Measurements from ENCODE around the gene ARL13B. TPM values are rescaled to one million over a fixed set of nuclear protein-coding genes. Genes with fewer than 3 reads are reported as not detected.

Gene ARL13B
- 7.6 and 7.7 TPM in 2 replicates for total RNA-seq (2022)
- percentile 53 among the genes with signal in this experiment for Bru-seq, nascent RNA
- BruChase-seq, experiment 1, labeled RNA remaining after a 2-hour chase, result percentile 61 among the genes with signal in this experiment
- BruChase-seq, experiment 2, labeled RNA remaining after a 6-hour chase, result percentile 58 among the genes with signal in this experiment
- long read RNA-seq, partial matches to known transcripts, result 0 of 9 reads
- long read RNA-seq, other reads (novel, unspliced or antisense), result 5 of 9 reads

DNA sequence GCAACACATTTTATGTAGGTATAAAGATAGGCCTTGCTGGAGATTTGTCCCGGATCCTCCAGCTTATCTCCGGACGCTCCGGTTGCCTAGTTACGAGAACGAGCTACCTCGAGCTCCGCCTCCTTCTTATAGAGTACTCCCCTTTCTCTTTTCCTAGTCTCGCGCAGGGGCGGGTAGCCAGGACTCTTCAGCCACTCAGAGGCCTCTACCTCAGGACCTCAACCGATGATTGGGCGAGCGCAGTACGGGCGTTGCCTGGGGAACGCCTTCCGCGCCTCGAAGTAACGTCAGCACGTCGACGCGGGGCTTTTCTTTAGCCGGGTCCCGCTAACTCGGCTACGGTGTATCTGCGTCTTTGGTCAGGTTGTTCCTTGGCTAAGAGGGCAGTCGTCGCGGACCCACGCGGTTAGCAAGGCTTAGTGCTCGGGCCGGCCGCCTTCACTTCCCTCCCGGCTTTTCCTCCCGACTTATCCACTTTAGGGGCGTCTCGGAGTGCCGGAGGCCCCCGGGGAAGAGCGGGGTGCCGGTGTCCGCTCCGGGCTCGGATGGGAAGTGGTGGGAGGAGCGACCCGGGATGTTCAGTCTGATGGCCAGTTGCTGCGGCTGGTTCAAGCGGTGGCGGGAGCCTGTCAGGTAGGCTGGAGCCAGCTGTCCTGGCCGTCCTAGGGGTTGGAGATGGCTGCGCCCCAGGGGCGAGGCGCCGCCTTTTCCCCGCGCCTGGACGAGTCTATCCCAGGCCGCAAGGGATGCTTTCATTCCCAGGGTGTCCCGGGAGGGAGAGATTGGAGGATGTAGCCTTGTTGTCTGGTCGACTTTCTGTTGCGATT is at the start of gene ARL13B:
ARL13B (plus strand) TSS at position 306 of the 827 bp plus-strand sequence; CDS start at position 575, 269 bp downstream.
- peak within 1 kb of the TSS; percentile 68 for H3K4me3 ChIP-seq (ENCODE audit: low read depth, low read length)
- CTCF ChIA-PET, result interaction anchor here (1.2 kb wide), 1 partner anchor 89 kb away, joined by 3 read pairs; no protein-coding TSS in a partner anchor
- TF ChIP-seq, protein P1, sequence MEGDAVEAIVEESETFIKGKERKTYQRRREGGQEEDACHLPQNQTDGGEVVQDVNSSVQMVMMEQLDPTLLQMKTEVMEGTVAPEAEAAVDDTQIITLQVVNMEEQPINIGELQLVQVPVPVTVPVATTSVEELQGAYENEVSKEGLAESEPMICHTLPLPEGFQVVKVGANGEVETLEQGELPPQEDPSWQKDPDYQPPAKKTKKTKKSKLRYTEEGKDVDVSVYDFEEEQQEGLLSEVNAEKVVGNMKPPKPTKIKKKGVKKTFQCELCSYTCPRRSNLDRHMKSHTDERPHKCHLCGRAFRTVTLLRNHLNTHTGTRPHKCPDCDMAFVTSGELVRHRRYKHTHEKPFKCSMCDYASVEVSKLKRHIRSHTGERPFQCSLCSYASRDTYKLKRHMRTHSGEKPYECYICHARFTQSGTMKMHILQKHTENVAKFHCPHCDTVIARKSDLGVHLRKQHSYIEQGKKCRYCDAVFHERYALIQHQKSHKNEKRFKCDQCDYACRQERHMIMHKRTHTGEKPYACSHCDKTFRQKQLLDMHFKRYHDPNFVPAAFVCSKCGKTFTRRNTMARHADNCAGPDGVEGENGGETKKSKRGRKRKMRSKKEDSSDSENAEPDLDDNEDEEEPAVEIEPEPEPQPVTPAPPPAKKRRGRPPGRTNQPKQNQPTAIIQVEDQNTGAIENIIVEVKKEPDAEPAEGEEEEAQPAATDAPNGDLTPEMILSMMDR (IDR thresholded peaks at IDR 0.05; ENCODE audit: insufficient read depth in 1 of 2, low read depth in 1 of 2, low read length in 1 of 2, severe bottlenecking in 1 of 2, unreplicated experiment in 1 of 2), result no peak
- peak; percentile 96 to 97 for DNase-seq
- POLR2A ChIA-PET, result interaction anchor here (0.6 to 1.0 kb wide), 2 partner anchors 11 to 83 kb away, joined by 3 to 8 read pairs; partner anchors contain the start of genes DHFR2 and NSUN3
- intact Hi-C loops (cut with micrococcal nuclease; ENCODE audit: unreplicated experiment), result loop anchor here (10.0 kb wide), 1 partner anchor 75 kb away; no protein-coding TSS in a partner anchor
- Mint-ChIP-seq H3K27ac (ENCODE audit: unreplicated experiment) (peak within 1 kb of the TSS; percentile 17), H3K9me3 (ENCODE audit: unreplicated experiment) (no peaks in the 10 kb centered on the region), H3K4me1 (ENCODE audit: low read depth, unreplicated experiment) (peaks cover 6% of the 10 kb centered on the region), H3K36me3 (ENCODE audit: insufficient read depth, unreplicated experiment) (peaks cover 7% of the 10 kb centered on the region), H3K4me3 (ENCODE audit: unreplicated experiment) (peak within 1 kb of the TSS; percentile 77), H3K27me3 (ENCODE audit: insufficient read depth, unreplicated experiment) (no peaks in the 10 kb centered on the region)
- TSS peak; percentile 52 for BruUV-seq (replicated peaks)
- no peaks in the 10 kb centered on the region for H3K27me3 ChIP-seq (replicated peaks; ENCODE audit: control insufficient read depth, insufficient read depth, low read length)
- H3K9me3 ChIP-seq, result no peaks in the 10 kb centered on the region
- no peaks in the 10 kb centered on the region for H3K36me3 ChIP-seq (ENCODE audit: control insufficient read depth, insufficient read depth, low read length)
- no peaks in the 10 kb centered on the region for H3K4me1 ChIP-seq

DNA sequence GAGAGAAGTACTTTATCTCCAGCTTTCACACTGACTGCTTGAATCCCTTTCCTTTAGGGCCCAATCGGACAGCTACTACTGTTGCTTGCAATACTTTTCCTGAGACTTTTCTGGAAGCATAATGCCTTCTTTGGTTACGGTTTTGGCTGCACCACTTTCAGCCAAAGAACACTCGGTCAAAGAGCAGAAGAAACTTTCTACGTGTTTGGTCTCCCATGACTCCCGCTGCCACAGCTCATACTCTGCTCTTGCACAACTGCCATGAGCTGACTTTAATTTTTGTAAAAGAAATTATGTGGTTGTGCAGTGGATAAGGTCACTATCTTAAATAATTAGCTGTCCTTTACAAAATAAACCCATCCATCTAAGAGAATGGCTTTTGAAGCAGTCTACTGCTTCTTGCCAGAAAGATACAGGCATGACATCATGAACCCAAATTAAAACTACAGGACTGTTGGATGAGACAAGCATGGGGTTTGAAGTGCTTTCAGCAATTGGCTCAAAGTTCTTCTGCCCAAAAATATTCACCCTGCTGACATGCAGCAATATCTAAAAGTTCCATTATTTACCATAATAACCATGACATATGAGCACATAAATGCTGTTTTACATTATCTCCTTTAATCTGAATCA is 48.2 kb upstream of the ARL13B start:
- Histone ChIP-seq H3K9me3 (no peaks in the 10 kb centered on the region), H3K4me1 (no peaks in the 10 kb centered on the region), H3K27me3 (replicated peaks; ENCODE audit: control insufficient read depth, insufficient read depth, low read length) (no peaks in the 10 kb centered on the region), H3K36me3 (ENCODE audit: control insufficient read depth, insufficient read depth, low read length) (no peaks in the 10 kb centered on the region), H3K4me3 (ENCODE audit: low read depth, low read length) (no peak overlapping the region)
- ChIA-PET CTCF (no interaction called here), POLR2A (no interaction called here)
- no peak overlapping the region for H3K4me3 Mint-ChIP-seq (ENCODE audit: unreplicated experiment)
- TF ChIP-seq, protein P1 (IDR thresholded peaks at IDR 0.05; ENCODE audit: insufficient read depth in 1 of 2, low read depth in 1 of 2, low read length in 1 of 2, severe bottlenecking in 1 of 2, unreplicated experiment in 1 of 2), result no peak
- BruUV-seq (replicated peaks), result no TSS peak
- no peaks in the 10 kb centered on the region for H3K27me3 Mint-ChIP-seq (ENCODE audit: insufficient read depth, unreplicated experiment)
- intact Hi-C loops (cut with micrococcal nuclease; ENCODE audit: unreplicated experiment), result no loop called here
- DNase-seq, result no peak
- no peaks in the 10 kb centered on the region for H3K36me3 Mint-ChIP-seq (ENCODE audit: insufficient read depth, unreplicated experiment)
- H3K9me3 Mint-ChIP-seq (ENCODE audit: unreplicated experiment), result no peaks in the 10 kb centered on the region
- no peak overlapping the region for H3K27ac Mint-ChIP-seq (ENCODE audit: unreplicated experiment)
- no peaks in the 10 kb centered on the region for H3K4me1 Mint-ChIP-seq (ENCODE audit: low read depth, unreplicated experiment)

DNA sequence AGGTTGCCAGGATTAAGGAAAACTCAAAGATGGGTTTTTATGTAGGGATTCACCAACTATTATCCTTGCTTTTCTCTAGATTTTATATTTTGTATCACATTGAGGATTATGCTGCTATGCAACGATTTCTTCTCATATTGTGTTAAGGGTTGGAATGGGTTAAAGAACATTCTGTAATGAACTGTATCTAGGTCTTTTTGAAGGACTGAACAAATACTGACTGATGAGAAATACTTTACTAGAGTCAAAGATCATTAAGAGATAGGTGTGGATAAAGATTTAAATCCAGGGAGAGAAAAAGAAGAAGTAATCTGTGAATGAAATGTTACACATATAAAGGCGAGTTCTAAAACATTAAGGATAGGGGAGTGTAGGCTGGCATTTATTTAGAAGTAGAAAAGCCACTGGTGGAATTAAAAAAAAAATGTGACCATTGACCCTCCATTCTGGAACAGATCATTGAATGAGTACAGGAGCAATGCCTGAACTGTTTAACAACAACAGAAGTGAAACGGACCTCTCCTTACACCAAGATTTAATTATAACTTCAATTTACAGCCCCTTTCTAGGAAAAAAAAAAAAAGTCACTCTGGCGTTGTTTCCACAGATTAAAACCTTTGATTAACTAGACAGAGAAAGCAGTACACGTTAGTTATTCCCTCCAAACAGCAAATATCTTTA is 45.4 kb upstream of the ARL13B start:
- POLR2A ChIA-PET, result no interaction called here
- Histone ChIP-seq H3K27me3 (replicated peaks; ENCODE audit: control insufficient read depth, insufficient read depth, low read length) (no peaks in the 10 kb centered on the region), H3K4me3 (ENCODE audit: low read depth, low read length) (no peak overlapping the region), H3K9me3 (no peaks in the 10 kb centered on the region), H3K4me1 (no peaks in the 10 kb centered on the region), H3K36me3 (ENCODE audit: control insufficient read depth, insufficient read depth, low read length) (no peaks in the 10 kb centered on the region)
- H3K4me3 Mint-ChIP-seq (ENCODE audit: unreplicated experiment), result no peak overlapping the region
- no peak for DNase-seq
- TF ChIP-seq, protein P1 (IDR thresholded peaks at IDR 0.05; ENCODE audit: insufficient read depth in 1 of 2, low read depth in 1 of 2, low read length in 1 of 2, severe bottlenecking in 1 of 2, unreplicated experiment in 1 of 2), result no peak
- no peaks in the 10 kb centered on the region for H3K9me3 Mint-ChIP-seq (ENCODE audit: unreplicated experiment)
- H3K4me1 Mint-ChIP-seq (ENCODE audit: low read depth, unreplicated experiment), result no peaks in the 10 kb centered on the region
- CTCF ChIA-PET, result no interaction called here
- no peaks in the 10 kb centered on the region for H3K27me3 Mint-ChIP-seq (ENCODE audit: insufficient read depth, unreplicated experiment)
- BruUV-seq (replicated peaks), result no TSS peak
- no peak overlapping the region for H3K27ac Mint-ChIP-seq (ENCODE audit: unreplicated experiment)
- H3K36me3 Mint-ChIP-seq (ENCODE audit: insufficient read depth, unreplicated experiment), result no peaks in the 10 kb centered on the region
- intact Hi-C loops (cut with micrococcal nuclease; ENCODE audit: unreplicated experiment), result no loop called here
